Breast epithelium (tissue), 4 donors: ENCODE results near the gene RERE. TPM values are rescaled to one million over a fixed set of nuclear protein-coding genes. Genes with fewer than 3 reads are reported as not detected.

ENCODE experiments used
- DNase-seq, 2 donors: peaks; one replicate each; pipeline ENCODE4 v3.0.0-alpha.2; 2019; ENCODE audit warnings: low spot score in 2 of 2
- H3K27ac ChIP-seq, 2 donors: fragments of 200-600 bp; sonication (generic) in 1 of 2; one replicate each; pipeline ENCODE4 v1.5.1; 2016 to 2019; ENCODE audit warnings: mild to moderate bottlenecking in 1 of 2
- H3K27me3 ChIP-seq, 2 donors: fragments of 200-600 bp; sonication (generic) in 1 of 2; one replicate each; pipeline versions ENCODE4 v1.5.1 to v1.6.0; 2017 to 2019; ENCODE audit warnings: control low read depth in 1 of 2, mild to moderate bottlenecking in 1 of 2
- H3K36me3 ChIP-seq: fragments of 200-600 bp; one replicate; pipeline ENCODE4 v1.5.1; 2019
- H3K4me1 ChIP-seq, 2 donors: fragments of 200-600 bp; sonication (generic); one replicate each; pipeline ENCODE4 v1.5.1; 2016 to 2019; ENCODE audit warnings: control low read depth in 1 of 2
- H3K4me3 ChIP-seq, 3 donors: fragments of 200-600 bp; sonication (generic); 1 replicate in 2 of 3; 2 replicates in 1 of 3; pipeline ENCODE4 v1.5.1; 2016 to 2019; ENCODE audit warnings: mild to moderate bottlenecking in 3 of 3, moderate library complexity in 2 of 3
- H3K9me3 ChIP-seq, 2 donors: fragments of 200-600 bp; sonication (generic) in 1 of 2; one replicate each; pipeline ENCODE4 v1.5.1; 2016 to 2019; ENCODE audit warnings: control low read depth in 1 of 2
- CTCF ChIP-seq, 3 donors: fragments of 450-650 bp; IDR thresholded peaks; one replicate each; pipeline ENCODE4 v1.5.1; 2016 to 2017; ENCODE audit warnings: antibody characterized with exemption in 3 of 3, mild to moderate bottlenecking in 3 of 3, moderate library complexity in 3 of 3
- POLR2A ChIP-seq: fragments of 450-650 bp; IDR thresholded peaks from one replicate; pipeline ENCODE4 v1.6.1; 2016; ENCODE audit warnings: antibody characterized with exemption, mild to moderate bottlenecking, moderate library complexity
- POLR2AphosphoS5 ChIP-seq, 3 donors: sonication (generic); formaldehyde crosslinking; IDR thresholded peaks; one replicate each; pipeline ENCODE4 v1.6.1; 2017; ENCODE audit warnings: antibody characterized with exemption in 3 of 3
- intact Hi-C: fragments of 100-400 bp; cut with DNase I; formaldehyde crosslinking; loops from one replicate; pipeline ENCODE4 v1.15.1; 2023; ENCODE audit warnings: low total_unique reads
- total RNA-seq, 3 donors: library from RNA; depleted of rRNA; stranded (reverse); fragments of >200 nt; gene quantifications; one replicate each; pipeline ENCODE4 v1.1.0, GENCODE V29; 2016

Gene RERE
- total RNA-seq, 3 donors from 2014 or later: 65.8 to 166 (median 123) TPM

GRCh38 chr1:8473121-8473875 is 344.1 kb downstream of the RERE start:
- no peak overlapping the region for H3K27ac ChIP-seq
- TF ChIP-seq POLR2AphosphoS5 (IDR thresholded peaks at IDR 0.05): no peak
- TF ChIP-seq CTCF (IDR thresholded peaks at IDR 0.05): no peak
- no peak for TF ChIP-seq POLR2A
- no peak for DNase-seq
- H3K9me3 ChIP-seq: no peaks in the 10 kb centered on the region
- no peaks in the 10 kb centered on the region for H3K4me1 ChIP-seq
- no peaks in the 10 kb centered on the region for H3K27me3 ChIP-seq
- H3K36me3 ChIP-seq: no peaks in the 10 kb centered on the region
- no peak overlapping the region for H3K4me3 ChIP-seq
- intact Hi-C loops: no loop called here

GRCh38 chr1:8472668-8473067 is 344.8 kb downstream of the RERE start:
- H3K4me1 ChIP-seq: no peaks in the 10 kb centered on the region
- no peak overlapping the region for H3K4me3 ChIP-seq
- H3K27me3 ChIP-seq: no peaks in the 10 kb centered on the region
- no peaks in the 10 kb centered on the region for H3K9me3 ChIP-seq
- no peaks in the 10 kb centered on the region for H3K36me3 ChIP-seq
- DNase-seq: no peak
- TF ChIP-seq POLR2AphosphoS5 (IDR thresholded peaks at IDR 0.05) (no peak), POLR2A (no peak), CTCF (IDR thresholded peaks at IDR 0.05) (no peak)
- H3K27ac ChIP-seq: no peak overlapping the region
- intact Hi-C loops: no loop called here

- no peaks in the 10 kb centered on the region for H3K4me1 ChIP-seq
- H3K4me3 ChIP-seq: no peak overlapping the region
- H3K27ac ChIP-seq: no peak overlapping the region
- TF ChIP-seq POLR2A (no peak), CTCF (IDR thresholded peaks at IDR 0.05) (no peak), POLR2AphosphoS5 (IDR thresholded peaks at IDR 0.05) (no peak)
- DNase-seq: no peak
- H3K36me3 ChIP-seq: no peaks in the 10 kb centered on the region
- no peaks in the 10 kb centered on the region for H3K27me3 ChIP-seq
- no peaks in the 10 kb centered on the region for H3K9me3 ChIP-seq
- intact Hi-C loops: no loop called here
Measured at GRCh38 chr1:8471451-8471850, 346.0 kb downstream of the RERE start.

- H3K4me3 ChIP-seq: no peak overlapping the region
- H3K9me3 ChIP-seq: no peaks in the 10 kb centered on the region
- intact Hi-C loops: loop anchor here (5.0 kb wide), 1 partner anchor 51 kb away; no protein-coding TSS in a partner anchor
- TF ChIP-seq CTCF (IDR thresholded peaks at IDR 0.05) (no peak), POLR2AphosphoS5 (IDR thresholded peaks at IDR 0.05) (no peak), POLR2A (no peak)
- no peak overlapping the region for H3K27ac ChIP-seq
- DNase-seq: no peak
- H3K36me3 ChIP-seq: no peaks in the 10 kb centered on the region
- peaks cover 3 to 6% of the 10 kb centered on the region in 2 donors for H3K4me1 ChIP-seq
- H3K27me3 ChIP-seq: no peaks in the 10 kb centered on the region
Measured at GRCh38 chr1:8468751-8469150, 348.7 kb downstream of the RERE start.

GRCh38 chr1:8467308-8467707 is 350.1 kb downstream of the RERE start:
- TF ChIP-seq POLR2A: no peak
- TF ChIP-seq CTCF (IDR thresholded peaks at IDR 0.05): no peak
- TF ChIP-seq POLR2AphosphoS5 (IDR thresholded peaks at IDR 0.05): no peak
- intact Hi-C loops: loop anchor here (5.0 kb wide), 1 partner anchor 50 kb away; no protein-coding TSS in a partner anchor
- Histone ChIP-seq H3K4me1 (peaks cover 3 to 16% of the 10 kb centered on the region in 2 donors), H3K9me3 (no peaks in the 10 kb centered on the region), H3K4me3 (no peak overlapping the region), H3K27ac (no peak overlapping the region), H3K27me3 (no peaks in the 10 kb centered on the region), H3K36me3 (no peaks in the 10 kb centered on the region)
- no peak for DNase-seq
